Epithelial cell of proximal tubule (primary cell): ENCODE results near the gene SCD5. TPM values are rescaled to one million over a fixed set of nuclear protein-coding genes. Genes with fewer than 3 reads are reported as not detected.

Experiments used
- DNase-seq: peaks from one replicate; pipeline ENCODE4 v3.0.0-alpha.2; 2011; ENCODE audit warnings: low read depth
- H3K4me3 ChIP-seq: 2 replicates; pipeline ENCODE4 v1.5.1; 2011; ENCODE audit warnings: low read depth, mild to moderate bottlenecking, low read length
- CTCF ChIP-seq: conservative IDR thresholded peaks from 2 replicates; pipeline ENCODE4 v1.5.1; 2012; ENCODE audit warnings: low read depth, mild to moderate bottlenecking, low read length
- total RNA-seq: library from RNA; depleted of rRNA; stranded (reverse); fragments of >200 nt; gene quantifications from 2 replicates; pipeline ENCODE4 v1.2.3, GENCODE V29; 2015

Gene SCD5
- total RNA-seq, 1 donor from 2014 or later = 22.7 TPM

- H3K4me3 ChIP-seq = no peak overlapping the region
- TF ChIP-seq CTCF = no peak
- DNase-seq = no peak
Observed at GRCh38 chr4:82786828-82787227, 11.8 kb downstream of the SCD5 start.

GRCh38 chr4:82785611-82786400 lies 12.8 kb downstream of the SCD5 start:
- H3K4me3 ChIP-seq = no peak overlapping the region
- no peak for TF ChIP-seq CTCF
- DNase-seq = peak; percentile 37

- no peak for DNase-seq
- TF ChIP-seq CTCF = no peak
- H3K4me3 ChIP-seq = no peak overlapping the region
Observed at GRCh38 chr4:82784681-82785610, 13.7 kb downstream of the SCD5 start.

- no peak overlapping the region for H3K4me3 ChIP-seq
- no peak for DNase-seq
- no peak for TF ChIP-seq CTCF
Observed at GRCh38 chr4:82782626-82783345, 15.8 kb downstream of the SCD5 start.

DNA sequence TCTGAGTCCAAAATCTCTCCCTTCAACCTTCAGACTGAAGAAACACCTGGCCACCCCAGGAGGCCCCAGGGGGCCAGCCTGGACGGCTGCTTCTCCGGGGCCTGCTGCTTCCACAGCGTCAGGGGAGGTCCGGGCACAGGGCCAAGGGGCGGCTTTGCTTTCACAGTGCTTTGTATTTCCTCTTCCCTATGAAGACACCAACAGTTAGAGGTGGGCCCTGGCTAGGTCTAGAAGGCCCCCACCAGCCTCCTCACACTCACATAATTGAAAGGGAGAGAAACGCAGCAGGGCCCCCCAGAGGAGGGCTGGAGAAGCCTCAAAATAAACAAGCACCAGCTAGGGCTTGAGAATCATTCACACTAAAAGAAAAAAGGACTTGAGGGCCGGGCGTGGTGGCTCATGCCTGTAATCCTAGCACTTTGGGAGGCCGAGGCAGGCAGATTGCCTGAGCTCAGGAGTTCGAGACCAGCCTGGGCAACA lies 17.8 kb downstream of the SCD5 start:
- DNase-seq = no peak
- TF ChIP-seq CTCF = no peak
- H3K4me3 ChIP-seq = no peak overlapping the region

DNA sequence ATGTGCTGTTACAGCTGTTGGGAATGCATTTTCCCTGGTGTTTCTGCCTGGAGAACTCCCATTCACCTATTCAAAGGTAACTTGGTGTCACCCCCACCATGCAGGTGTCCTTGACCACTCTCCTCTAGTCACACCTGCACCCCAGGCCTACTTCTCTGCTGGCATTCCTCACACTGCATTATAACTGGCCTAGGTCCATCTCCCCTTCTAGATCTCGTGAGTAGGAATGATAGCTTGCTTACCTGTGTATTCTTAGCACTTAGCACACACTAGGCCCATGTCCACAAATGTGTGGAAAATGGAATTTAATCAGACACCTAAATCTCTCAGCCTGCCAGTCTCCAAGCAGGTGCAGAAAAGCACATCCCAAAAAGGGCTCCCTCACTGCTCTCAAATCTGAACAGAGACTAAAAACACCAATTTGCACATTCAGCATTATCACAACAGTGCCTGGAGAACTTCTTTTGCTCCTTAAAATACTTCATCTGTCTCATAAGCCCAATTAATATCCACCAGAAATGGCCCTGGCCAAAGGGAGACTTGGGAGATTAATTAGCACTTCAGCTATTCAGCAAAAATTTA lies 18.3 kb downstream of the SCD5 start:
- no peak for DNase-seq
- TF ChIP-seq CTCF = no peak
- no peak overlapping the region for H3K4me3 ChIP-seq
